Activated T-helper 1 cell treated with anti-CD3 and anti-CD28 coated beads, Interleukin-2, amount 50 U/mL, for 16 hours (primary cell): ENCODE measurements around the gene STK31.
"Not testable (repeated sequence)": the region's sequence is repeated elsewhere in the genome, so short reads cannot be mapped to it uniquely, and the experiment has no call there.

ENCODE experiments used
- DNase-seq, 2 donors: peaks; one replicate each; pipeline ENCODE4 v3.0.0-alpha.2; 2020; ENCODE audit warnings: low read depth in 1 of 2, low spot score in 1 of 2

Gene STK31

GRCh38 chr7:23802720-23803397 is 92.8 kb downstream of the STK31 start:
- DNase-seq = no peak

- DNase-seq = no peak
These were observed 94.7 kb downstream of the STK31 start for GRCh38 chr7:23804707-23805106.

- DNase-seq = no peak
These were observed 98.4 kb downstream of the STK31 start for GRCh38 chr7:23808421-23808820.

DNA sequence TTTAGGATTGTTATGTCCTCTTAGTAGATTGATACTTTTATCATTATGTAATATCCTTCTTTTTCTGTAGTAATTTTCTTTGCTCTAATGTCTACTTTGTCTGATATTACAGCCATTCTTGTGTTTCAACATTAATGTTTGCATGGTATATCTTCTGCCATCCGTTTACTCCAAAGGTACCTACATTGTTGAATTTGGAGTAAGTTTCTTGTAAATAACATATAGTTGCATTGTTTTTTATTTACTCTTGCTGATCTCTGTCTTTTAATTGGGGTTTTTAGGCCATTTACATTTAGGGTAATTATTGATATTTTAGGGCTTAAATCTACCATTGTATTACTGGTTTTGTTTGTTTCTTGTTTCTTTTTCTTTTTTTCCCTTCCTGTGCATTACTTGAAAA is 100.1 kb downstream of the STK31 start:
- DNase-seq = no peak

GRCh38 chr7:23811540-23811939 is 101.5 kb downstream of the STK31 start:
- no peak for DNase-seq

- DNase-seq = not testable (repeated sequence)
These were observed 118.1 kb downstream of the STK31 start for GRCh38 chr7:23828125-23828524.

- not testable (repeated sequence) for DNase-seq
These were observed 122.7 kb downstream of the STK31 start for GRCh38 chr7:23832733-23833132.

- no peak for DNase-seq
These were observed 123.4 kb downstream of the STK31 start for GRCh38 chr7:23833405-23833804.

DNA sequence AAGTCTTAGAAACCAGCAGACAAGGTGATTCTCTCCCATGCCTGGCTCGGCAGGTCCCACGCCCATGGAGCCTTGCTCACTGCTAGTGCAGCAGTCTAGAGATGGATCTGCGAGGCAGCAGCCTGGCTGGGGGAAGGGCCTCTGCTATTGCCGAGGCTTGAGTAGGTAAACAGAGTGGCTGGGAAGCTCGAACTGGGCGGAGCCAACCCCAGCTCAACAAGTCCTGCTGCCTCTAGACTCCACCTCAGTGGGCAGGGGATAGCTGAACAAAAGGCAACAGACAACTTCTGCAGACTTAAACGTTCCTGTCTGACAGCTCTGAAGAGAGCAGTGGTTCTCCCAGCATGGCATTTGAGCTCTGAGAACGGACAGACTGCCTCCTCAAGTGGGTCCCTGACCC is 134.8 kb downstream of the STK31 start:
- not testable (repeated sequence) for DNase-seq

DNA sequence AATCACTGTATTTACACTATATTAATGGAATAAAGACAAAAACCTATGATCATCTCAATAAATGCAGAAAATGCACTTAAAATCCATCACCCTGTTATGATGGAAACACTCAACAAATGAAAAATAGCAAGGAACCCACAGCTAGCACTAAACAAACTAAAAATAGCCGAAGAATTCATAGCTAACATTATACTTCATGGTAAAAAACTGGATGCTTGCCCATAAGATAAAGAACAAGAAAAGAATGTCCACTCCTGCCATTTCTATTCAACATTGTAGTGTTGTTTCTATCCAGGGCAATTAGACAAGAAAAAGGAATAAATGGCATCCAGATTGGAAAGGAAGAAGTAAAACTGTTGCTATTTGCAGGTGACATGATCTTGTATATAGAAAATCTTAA is 142.1 kb downstream of the STK31 start:
- DNase-seq = no peak

GRCh38 chr7:23852988-23853387 is 143.0 kb downstream of the STK31 start:
- no peak for DNase-seq

DNA sequence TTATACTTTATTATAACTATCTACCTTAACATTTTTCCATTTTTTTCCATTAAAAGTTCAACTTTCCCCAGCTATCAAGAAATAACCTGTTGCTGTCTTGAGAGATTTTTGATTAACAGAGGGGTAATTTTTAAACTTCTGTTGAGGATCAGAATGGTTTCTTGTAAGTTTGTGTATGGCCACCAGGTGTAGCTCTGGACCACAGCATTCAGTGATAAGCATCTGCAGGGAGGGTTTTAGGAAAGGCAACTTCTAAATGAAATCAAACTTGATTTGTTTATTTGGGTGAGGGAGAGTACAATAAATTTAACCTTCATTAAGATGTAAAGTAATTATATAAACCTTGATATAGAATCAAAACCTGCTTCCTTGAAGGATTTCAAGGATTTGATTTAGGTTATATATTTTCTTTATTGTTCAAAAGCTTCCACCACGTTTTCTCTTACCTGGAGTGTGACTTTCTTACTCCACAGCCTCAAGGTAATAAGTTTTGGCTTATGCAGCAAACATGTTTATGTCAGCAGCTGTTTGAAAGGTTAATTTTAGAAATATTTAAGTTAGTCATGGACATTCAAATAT is 153.3 kb downstream of the STK31 start:
- DNase-seq = no peak

- DNase-seq = no peak
These were observed 155.0 kb downstream of the STK31 start for GRCh38 chr7:23864973-23865372.

DNA sequence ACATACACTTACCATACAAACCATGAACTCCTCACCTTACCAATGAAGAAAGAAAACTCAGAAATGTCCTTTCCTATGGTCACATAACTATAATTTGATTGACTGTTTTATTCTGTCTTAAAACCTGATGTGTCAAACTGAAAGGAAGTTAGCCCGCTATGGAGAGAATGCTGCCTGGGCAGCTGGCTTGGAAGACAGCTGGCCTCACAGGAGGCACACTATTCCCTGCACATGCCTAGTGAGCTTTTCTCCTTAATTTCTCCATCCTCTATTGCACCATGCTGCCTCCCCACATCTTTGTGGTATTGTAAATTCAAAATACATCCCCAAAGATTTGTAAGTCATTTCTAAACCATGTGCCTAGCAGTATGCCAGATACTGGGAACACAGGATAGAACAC is 163.3 kb downstream of the STK31 start:
- no peak for DNase-seq

DNA sequence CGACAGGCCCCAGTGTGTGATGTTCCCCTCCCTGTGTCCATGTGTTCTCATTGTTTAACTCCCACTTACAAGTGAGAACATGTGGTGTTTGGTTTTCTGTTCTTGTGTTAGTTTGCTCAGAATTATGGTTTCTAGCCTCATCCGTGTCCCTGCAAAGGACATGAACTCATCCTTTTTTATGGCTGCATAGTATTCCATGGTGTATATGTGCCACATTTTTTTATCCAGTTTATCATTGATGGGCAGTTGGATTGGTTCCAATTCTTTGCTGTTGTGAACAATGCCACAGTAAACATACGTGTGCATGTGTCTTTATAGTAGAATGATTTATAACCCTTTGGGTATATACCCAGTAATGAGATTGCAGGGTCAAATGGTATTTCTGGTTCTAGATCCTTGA is 166.5 kb downstream of the STK31 start:
- not testable (repeated sequence) for DNase-seq
